GM18520 (cell line): ENCODE results near the gene DPH1.
"Not testable (repeated sequence)": the region's sequence is repeated elsewhere in the genome, so short reads cannot be mapped to it uniquely, and the experiment has no call there.

Experiments used
- ATAC-seq: cut with Tn5 transposase; IDR thresholded peaks from one replicate; pipeline ENCODE4 v1.9.1; 2021; ENCODE audit not compliant: unreplicated experiment

Gene DPH1

DNA sequence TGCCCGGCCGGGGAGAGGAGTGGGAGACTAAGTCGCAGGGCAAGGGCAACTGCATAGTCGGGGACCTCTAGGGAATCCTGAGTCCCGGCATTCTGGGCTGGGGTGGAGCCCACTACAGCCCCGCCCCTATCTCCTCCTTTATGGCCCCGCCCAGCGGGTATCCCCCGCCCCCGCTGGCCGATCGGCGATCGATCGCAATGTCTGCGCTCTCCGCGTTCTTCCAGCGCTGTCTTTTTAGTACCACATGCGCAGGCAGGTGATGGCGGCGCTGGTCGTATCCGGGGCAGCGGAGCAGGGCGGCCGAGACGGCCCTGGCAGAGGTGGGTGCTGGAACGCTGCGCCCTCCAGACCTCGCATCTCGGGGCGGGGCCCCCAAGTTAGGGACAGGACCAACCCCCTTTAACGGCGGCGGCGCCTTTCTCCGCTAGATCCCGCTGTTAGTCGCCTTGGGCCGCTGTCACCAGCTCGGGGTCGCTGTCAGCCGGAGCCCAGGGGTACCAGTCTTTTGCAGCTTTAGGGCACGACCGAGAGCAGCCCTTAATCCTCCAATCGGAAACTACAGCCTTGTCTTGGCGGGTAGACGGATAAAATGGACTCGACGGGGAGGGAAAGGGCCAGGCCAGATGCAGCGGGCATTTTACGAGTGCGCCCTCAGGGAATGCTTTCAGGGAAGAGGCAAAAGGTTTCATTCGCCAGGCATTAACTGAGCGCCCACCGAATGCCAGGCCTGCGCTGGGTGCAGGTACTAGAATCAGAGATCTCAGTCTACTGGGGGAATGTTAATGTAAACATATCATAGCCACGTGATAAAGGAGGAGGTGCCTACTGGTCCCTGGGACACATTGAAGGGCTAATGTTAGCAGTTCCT is at the start of gene DPH1:
Gene DPH1, plus strand, starts transcription at position 243 of the 868 bp plus-strand sequence. Its CDS starts 17 bp downstream, at position 260.
- ATAC-seq: peak; percentile 70

DNA sequence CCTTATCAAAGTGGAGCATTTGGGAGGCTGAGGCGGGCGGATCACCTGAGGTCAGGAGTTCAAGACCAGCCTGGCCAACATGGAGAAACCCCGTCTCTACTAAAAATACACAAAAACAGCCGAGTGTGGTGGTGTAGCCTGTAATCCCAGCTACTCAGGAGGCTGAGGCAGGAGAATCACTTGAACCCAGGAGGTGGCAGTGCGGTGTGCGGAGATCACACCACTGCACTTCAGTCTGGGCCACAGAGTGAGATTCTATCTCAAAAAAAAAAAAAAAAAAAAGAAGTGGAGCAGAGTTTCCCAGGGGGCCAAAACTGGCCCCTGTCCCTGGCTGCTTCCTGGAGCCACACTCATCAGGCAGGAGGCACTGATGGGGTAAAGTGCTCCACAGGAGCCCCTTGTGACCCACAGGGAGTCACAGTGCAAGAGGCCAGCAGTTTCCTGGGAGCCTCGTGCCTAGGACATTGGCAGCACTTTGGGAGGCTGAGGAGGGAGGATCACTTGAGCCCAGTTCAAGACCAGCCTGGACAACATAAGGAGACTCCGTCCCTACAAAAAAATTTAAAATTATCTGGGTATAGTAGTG is 49.2 kb upstream of the DPH1 start:
- ATAC-seq: no peak

DNA sequence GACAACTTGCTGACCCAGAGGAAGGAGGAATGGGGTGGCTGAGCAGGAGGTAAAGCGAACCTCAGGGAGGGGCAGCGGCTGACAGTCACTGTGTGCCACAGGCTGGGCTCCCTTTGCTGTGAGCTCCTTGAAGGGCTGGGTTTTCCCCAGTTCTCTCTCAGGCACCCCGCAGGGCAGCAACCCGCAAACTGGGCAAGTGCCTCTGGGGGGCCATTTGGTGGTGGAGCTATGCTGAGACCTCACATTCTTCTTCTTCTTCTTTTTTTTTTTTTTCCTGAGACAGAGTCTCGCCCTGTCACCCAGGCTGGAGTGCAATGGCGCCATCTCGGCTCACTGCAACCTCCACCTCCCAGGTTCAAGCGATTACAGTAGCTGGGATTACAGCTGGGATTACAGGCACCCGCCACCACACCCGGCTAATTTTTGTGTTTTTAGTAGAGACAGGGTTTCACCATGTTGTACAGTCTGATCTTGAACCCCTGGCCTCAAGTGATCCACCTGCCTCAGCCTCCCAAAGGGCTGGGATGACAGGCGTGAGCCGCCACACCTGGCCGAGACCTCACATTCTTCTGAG is 47.1 kb upstream of the DPH1 start:
- ATAC-seq: not testable (repeated sequence)

DNA sequence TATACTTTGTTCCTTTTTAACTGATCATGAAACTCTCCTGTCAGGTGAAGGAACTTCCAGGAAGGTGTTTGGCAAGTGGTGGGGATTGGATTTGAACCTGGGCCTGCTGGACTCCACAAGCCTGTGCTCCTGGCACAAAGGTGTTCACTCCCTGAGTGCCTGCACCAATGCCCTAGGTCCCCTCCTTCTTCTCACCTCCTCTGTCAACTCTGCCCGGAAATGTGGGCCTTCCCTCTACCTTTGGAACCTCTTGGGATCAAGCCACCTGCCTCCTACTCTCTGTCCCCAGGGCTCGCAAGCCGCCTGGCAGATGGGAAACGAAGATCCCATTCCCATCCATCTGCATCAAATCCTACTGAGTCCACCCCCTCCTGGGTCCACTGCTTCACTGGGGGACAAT is 44.9 kb upstream of the DPH1 start:
- no peak for ATAC-seq

DNA sequence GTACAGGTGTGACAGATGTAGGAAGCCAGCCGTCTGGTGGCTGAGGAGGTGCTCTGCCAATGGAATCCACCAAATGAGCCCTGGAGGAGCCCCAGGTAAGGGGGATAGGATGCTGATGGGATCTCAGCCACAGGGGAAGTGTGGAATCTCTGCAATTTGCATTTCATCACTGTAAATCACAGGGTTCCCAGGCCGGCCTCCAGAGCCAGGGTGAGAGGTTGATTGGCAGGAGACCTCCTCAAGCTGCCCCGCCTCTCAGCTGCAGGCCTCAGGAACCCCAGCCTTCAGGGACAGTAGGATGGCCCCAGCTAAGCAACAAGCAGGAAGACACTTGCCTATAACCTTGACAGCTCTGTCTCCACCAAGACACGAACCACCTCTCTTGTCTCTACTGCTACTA is 44.3 kb upstream of the DPH1 start:
- ATAC-seq: no peak

DNA sequence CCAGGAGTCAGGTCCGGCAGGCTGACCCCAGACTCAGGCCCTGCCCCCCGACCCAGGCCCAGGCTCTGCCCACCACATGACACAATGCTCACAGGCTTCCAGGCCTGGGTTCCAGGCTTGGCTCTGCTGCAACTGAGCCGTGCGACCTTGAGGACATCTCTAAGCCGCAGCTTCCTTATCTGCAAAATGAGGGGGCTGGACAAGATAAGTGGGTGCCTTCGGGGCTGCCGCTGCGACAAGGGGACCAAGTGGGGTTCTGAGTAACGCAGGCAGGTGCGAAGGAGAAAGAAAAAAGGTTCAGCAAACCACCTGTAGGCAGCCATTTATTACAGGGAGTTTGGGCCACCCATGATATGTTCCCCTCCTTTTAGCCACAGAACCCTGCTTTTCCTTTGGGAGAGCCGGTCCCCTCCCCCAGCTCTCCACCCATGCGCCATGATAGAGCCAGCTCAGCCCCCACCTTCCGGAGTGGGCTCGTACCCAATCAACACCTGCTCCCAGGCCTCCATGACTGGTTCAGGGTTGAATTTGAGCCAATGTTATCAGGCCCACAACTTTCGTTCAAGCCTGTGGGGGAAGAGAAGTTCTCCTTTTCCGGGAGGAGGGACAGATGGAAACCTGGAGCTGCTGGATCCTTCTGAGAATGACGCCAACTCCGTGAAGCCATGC is 43.0 kb upstream of the DPH1 start:
- ATAC-seq: no peak

DNA sequence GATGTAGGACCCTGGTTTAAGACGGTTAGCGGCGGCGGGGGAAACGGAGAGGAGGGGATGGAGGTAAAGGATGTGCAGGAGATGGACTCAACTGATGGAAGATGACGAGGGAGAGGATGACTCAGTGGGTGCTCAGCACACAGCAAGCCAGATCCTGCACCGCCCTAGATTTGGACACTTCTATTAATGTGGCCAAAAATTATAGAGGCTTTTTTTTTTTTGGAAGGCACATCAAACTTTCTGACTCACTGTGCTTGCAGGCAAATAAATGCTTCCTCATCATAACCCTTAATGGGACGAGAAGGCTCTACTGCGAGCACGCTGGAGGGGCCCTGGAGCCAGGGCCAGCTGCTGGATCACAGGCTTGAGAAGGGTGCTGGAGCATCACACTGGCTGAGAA is 40.8 kb upstream of the DPH1 start:
- ATAC-seq: no peak

DNA sequence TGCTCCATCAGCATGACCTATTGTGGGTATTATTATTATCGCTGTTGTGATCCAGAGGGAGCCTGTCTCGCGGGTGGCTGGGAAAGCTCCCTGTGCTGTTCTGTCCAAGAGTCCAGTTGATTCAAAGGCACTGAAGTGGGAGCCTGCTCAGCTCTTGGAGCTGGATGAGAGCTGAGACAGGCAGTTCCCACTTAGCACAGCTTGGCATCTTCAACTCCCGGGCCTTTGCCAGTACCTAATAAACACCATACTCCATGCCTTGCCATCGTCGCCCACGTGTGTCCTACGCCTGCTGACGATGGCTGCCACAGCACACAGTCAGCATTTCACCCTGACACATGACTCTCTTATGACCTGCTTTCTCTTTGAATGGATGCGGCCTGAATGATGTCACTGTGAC is 37.4 kb upstream of the DPH1 start:
- ATAC-seq: no peak

DNA sequence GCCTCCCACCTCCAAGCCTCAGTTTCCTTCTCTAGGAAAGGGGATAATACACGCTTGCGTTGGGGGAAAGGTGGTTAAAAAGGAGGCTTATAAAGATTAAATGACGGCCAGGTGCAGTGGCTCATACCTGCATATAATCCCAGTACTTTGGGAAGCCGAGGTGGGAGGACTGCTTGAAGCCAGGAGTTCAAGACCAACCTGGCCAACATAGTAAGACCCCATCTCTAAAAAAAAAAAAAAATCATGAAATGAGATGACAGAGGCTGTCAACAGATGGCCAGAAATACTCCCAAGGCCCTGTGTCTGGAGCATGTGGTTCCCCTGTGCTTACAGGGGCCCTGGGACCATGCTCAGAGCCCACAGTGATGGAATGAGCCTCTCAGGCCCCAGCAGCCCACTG is 35.2 kb upstream of the DPH1 start:
- no peak for ATAC-seq

DNA sequence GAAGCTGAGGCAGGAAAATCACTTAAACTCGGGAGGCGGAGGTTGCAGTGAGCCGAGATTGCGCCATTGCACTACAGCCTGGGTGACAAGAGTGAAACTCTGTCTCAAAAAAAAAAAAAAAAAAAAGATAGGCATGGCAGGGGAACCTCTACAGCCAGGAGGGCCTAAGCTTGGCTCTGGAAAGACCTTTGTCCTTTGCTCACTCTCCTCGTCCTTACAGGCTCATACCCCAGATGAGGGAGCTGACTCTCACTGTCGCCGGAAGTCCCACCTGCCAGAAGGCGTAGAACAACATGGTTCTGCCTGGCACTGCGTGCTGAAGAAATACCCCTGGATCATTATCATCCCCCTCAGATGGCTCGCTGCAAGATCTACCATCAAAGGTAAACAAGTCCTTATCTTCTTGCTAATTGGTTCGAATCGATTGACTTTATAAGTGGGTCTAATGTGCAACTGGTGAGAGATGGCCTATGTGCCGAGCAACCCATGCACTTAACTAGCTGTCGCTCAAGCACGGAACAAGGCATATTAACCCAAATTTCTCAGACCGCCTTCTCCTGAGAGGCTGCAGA is 34.5 kb upstream of the DPH1 start:
- no peak for ATAC-seq

DNA sequence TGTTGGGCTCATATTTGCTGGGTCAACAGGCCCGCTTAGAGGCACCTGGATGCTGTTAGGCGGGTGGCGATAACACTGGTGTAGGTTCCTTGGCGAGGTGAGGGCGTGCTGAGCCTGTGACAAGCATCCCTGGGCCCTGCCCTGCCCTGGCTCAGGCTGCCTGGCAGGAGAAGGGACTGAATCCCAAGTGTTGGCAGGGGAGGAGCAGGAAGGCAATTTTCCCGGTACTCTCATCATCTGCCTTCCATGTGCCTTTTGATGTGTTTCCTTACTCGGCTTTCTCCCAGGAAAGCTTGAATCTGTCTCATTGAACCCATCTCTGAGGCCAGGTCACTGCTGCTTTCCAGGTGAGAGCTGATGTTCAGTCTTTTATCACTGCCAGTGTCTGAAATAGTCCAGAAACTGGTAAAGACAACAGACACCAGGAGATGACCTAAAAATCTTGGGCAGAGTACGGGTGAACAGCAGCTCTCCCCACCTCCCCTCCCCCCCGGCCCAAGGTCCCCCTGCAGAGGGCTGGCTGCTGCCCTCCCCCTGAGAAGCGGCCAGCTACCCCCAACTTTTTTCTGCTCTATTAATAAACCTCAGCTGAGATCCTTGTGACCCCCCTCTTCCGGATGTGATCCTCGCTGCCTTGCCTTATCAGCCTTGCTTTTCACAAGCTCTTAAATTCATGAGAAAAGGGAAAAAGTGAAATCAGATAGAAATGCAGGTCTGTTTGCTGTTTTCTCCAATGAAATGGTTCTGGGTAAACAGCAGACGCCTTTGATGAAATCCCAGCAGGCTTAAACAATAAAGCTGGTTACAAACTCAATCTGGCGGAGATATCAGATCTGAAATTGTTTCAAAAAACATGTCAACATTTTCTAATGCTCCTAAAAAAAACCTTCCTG is 33.8 kb upstream of the DPH1 start:
- no peak for ATAC-seq

DNA sequence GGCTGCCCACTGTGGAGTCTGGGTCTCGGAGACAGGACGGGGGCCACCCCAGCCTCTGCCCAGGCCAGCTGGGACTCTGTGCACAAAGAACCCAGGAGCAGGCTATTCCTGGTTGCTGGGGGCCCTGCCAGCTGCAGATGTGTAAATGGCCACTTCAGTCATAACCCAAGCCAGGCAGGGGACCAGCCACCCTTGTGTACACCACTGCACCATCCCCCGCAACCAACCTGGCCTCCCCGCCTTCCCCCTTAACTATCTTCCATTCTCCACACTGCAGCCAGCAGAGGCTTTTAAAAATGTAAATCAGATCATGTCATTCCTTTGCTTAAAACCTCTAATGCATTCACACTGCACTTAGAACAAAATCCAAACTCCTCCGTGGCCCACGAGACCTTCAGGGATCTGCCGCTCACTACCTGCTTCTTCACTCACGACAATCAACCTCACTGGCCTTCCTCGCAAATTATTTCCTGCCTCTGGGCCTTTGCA is 33.1 kb upstream of the DPH1 start:
- no peak for ATAC-seq

DNA sequence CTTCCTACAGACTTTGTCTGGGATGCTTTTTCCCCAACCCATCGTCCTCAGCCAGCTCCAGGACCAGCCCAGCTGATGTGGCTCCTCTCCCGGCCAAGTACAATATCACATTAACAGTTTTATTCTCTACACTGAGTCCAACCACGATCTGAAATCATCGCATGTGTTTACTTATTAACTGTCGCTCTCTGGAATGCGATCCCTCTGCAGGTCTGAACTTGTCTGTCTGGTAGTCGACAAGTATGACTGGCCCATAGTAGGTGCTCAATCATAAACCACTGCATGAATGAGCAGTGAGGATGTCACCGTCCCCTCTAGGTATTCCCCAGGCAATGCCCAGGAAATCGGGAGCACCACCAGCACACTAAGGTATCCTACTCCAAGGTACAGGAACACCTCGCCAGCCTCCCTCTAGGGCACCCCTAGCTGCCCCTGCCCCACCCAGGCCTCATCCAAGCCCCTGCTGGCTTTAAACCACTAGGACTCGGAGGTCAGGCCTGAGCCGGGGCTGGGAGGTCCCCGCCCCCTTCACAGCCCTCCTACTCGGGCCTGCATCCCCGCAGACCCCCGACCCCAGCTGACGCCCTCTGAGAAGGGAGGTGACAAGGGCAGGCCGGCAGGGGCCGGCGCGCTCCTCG is 32.5 kb upstream of the DPH1 start:
- no peak for ATAC-seq

DNA sequence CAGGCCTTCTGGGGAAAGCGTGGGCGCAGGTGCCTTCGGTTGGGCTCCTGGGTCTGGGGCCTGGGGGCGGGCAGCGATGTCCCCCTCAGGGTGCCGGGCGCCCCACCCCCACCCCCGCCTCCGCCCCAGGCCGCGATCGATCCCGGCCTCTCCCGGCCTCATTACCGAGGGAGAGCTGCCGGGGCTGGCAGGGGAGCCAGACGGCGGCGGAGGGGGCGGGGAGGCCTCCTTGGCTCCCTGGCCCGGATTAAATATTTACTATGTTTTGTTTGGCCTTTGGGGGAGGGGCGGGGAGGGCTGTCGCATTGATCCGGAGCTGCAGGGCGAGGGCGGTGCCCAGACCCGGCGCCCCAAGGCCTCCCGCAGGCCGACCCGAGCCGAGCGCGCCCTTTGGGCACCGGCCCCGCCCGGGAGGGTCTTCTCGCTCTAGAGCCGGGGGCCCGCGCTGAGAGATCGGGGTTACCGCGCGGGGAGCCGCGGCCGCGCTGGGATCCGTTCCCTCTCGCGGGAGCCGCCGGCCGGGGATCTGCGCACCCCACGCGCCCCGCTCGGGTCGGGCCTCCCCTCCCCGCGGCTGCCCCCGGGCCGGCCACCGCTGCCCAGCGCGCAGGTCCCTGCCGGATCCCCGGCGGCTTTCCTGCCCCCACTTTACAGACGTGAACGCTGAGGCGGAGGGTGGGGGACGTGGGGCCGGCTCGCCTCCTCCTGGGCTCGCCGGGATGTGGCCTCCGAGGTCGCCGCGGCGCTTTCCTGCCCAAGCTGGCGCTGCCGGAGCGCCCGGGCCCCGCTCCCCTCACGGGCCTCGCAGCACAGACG is 31.8 kb upstream of the DPH1 start:
- ATAC-seq: no peak

DNA sequence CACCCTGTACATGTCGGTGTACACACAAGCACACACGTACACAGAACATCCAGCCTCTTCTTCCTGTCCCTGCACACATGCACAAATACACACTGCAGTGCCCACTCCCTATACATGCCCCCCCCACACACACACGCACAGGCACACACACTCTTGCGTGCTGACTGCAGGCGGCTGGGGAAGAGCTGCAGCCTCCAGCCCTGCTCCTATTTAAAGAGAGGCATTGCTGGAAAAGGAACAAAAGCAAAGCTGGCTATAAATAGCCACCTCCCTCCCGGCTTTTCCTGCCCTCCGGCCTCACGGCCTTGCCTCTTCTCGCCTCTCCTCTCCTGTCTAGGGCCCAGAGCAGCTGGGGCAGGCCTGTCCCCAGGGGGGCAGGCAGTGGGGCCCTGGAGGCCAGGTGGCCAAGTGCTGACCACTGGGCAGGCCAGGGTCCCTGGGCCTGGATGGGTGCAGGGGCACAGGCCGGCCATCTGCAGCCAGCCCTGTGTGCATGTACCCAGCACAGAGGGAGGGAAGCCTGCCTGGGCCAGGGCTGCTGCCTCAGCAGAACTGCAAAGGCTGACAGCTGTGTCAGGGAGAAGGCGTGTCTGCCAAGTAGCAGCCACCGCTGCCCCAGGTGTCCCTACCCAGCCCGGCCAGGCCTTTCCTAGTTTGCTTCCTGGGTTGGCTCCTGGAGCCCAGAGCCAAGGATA is 30.2 kb upstream of the DPH1 start:
- no peak for ATAC-seq

DNA sequence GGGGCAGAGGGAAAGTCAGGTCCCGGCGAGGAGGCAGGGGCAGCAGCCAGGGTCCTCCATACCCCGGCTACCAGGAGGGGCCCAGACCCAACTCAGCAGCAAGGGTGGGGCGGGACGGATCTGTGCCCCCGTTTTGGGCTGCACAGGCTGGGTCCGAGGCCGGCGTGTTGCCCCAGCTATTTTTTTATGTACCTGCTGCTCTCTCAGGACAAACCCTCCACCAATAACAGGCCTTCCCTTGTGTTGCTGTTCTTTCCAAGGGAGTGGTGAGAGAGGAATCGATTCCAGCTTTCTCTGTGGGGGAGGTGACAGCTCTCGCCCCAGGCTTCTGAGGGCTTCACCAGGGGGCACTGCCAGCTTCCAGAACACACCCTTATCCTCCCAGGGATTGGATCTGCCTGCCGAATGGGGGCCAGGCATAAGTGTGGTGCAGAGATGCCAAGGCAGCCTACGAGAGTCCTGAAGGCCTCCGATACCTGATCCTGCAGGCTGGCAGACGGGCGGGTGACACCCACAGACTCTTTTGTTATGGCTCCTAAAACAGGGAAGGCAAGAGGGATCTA is 27.1 kb upstream of the DPH1 start:
- ATAC-seq: no peak

DNA sequence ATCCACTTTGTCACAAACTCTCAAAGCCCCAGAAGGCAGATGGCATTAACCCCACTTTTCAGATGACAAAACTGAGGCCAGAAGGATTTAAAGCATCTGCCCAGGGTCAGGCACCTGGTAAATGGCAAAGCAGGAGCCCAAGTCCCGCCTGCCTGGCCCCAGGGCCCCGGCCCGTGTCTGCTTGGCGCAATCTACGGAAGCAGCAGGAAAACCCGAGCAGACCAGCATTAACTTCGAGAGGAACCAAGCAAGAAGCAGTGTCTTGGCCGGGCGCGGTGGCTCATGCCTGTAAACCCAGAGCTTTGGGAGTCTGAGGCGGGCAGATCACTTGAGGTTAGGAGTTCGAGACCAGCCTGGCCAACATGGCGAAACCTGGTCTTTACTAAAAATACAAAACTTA is 26.4 kb upstream of the DPH1 start:
- no peak for ATAC-seq

DNA sequence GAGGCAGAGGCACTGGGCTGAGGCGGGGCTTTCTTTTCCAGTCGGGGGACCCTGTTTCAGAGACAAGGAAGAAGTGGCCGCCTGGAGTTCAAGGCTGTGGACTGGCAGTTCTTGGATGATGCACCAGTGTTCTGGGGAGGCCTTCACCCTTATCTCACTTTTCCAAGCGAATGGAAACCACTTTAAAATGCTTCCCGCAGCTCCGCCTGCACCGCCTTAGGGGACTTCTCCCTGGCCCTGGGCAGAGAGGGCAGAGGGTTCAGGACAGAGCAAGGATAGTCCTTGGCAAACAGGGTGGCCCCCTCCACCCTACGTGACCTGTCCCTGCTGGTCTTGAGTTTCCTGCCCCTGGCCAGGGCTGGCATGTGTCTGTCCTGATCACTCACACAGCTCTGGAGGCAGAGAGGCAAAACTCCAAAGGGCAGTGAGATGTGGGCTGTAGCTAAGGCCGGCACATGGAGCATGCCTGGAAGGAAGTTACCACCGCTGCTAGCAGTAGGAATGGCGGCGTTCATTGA is 25.5 kb upstream of the DPH1 start:
- ATAC-seq: no peak
